Hippocampal formation (tissue), 2 donors: ENCODE measurements around the gene CASTOR2.
"Not testable (repeated sequence)": the region's sequence is repeated elsewhere in the genome, so short reads cannot be mapped to it uniquely, and the experiment has no call there.

Experiments used
- DNase-seq, 2 donors: peaks; one replicate each; lab custom pipeline; 2025; lab: John Stamatoyannopoulos, UW

Gene CASTOR2

DNA sequence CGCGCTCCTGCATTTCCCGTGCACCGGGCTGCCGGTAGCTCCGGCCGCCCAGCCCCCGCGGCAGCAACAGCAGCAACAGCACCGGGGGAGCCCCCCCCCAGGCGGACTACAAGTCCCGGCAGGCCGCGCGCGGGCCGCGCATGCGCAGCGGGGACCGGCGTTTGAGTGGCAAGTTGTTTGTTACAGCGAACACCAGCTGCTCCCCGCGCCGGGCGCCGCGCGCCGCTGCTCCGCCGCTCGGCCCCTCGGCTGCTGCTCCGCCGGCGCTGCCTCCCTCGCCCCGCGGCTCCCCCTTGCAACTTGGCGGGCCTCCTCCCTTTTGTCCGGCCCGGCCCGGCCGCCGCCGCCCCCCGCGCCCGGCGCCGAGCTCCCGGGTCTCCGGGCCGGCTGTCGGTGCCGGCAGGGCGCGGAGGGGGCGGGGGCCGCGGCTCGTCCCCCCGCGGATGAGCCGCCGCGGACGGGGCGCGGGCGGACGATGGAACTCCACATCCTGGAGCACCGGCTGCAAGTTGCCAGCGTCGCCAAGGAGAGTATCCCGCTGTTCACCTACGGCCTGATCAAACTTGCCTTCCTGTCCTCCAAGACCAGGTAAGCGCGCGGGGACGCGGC lies at the start of gene CASTOR2:
Gene CASTOR2, plus strand, starts transcription at position 195 of the 609 bp plus-strand sequence. Its CDS starts 281 bp downstream, at position 476.
- peak; percentile 3 to 73 for DNase-seq

- DNase-seq, result not testable (repeated sequence)
Observed at GRCh38 chr7:74922321-74922890, 42.1 kb upstream of the CASTOR2 start.

- DNase-seq, result not testable (repeated sequence)
Observed at GRCh38 chr7:74923644-74924043, 40.9 kb upstream of the CASTOR2 start.

DNA sequence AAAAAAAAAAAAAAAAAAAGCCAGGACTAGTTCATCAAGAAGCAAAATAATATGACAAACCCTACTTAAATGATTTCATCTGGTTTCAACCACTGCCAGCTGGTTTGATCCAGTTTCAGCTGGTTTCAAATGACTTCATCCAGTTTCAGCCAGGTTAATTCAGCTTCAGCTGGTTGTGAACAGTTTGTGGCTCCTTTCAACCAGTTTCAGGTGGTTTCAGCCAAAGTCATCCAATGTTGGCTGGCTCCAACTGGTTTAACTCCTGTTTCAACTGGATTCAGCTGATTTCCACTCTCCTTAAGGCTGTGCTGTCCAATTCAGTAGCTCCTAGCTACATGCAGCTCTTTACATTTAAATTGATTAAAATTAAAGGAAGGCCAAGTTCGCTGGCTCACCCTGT lies 37.5 kb upstream of the CASTOR2 start:
- DNase-seq, result not testable (repeated sequence)

GRCh38 chr7:74931563-74932328 lies 32.8 kb upstream of the CASTOR2 start:
- DNase-seq, result not testable (repeated sequence)

GRCh38 chr7:74939429-74939828 lies 25.1 kb upstream of the CASTOR2 start:
- DNase-seq, result not testable (repeated sequence)

DNA sequence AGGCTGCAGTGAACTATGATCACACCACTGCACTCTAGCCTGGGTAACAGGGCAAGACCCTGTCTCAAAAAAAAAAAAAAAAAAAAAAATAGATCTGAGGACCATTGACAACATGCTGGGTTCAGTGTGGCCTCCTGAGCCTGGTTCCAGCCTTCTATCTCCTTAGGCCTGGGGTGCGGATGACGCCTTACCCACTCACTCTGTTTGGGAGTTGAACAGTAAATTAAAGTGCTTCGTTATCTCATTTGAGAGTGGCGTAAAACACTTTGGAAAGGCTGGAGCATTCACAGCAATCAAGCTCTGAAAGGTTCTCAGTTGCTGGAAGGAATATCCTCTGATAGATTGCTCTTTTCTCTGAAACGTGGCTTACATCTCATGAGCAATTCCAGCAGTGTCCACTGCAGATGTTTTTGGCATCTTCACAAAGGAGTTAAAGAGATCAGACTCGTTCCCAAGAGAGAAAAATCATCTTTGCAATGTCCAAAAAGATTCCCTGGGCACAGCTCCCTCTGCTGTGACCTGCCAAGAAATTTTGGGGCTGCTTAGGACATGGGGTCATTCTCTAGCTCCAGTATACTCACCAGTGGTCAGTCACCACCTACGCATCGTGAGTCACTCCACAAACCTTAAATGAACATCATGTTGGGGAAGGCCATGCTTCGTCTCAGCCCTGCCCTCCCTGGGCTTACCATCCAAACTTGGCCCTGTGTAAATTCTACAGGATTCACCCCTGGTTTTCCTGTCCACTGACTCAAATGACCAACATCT lies 23.0 kb upstream of the CASTOR2 start:
- not testable (repeated sequence) for DNase-seq

- DNase-seq, result not testable (repeated sequence)
Observed at GRCh38 chr7:74943923-74944322, 20.6 kb upstream of the CASTOR2 start.

DNA sequence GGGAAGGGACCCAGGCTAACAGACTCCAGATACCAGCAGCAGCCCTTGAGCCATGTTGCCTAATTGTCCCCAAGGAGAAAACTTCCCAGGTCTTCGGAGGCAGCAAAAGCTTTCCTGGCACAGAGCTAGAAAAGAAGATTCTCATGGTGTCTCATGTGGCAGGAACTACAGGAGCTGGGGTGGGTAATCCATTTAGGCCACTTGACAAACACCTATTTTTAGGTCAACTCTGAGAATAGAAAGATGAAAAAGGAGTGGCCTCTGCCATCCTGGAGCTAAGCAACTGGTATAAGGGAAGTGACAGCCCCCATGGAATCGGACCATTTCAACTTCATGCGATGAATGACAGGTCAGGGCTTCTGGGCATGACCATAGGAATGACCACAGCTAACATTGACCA lies 16.8 kb upstream of the CASTOR2 start:
- DNase-seq, result not testable (repeated sequence)

DNA sequence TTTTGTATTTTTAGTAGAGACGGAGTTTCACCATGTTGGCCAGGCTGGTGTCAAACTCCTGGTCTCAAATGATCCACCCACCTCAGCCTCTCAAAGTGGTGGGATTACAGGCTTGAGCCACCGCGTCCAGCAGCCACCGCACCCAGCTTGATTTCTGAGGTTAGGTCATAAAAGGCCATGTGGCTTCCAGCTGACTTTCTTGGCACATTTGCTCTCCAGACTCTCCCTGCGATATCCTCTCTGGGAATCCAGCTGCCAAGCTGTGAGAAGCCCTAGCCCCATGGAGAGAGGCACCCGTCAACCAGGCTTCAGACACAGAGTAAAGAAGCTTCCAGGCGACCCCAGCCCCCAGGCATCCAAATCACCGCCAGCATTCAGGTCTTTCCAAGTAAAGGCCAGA lies 10.7 kb upstream of the CASTOR2 start:
- not testable (repeated sequence) for DNase-seq

- DNase-seq, result not testable (repeated sequence)
Observed at GRCh38 chr7:74958328-74958727, 6.2 kb upstream of the CASTOR2 start.

DNA sequence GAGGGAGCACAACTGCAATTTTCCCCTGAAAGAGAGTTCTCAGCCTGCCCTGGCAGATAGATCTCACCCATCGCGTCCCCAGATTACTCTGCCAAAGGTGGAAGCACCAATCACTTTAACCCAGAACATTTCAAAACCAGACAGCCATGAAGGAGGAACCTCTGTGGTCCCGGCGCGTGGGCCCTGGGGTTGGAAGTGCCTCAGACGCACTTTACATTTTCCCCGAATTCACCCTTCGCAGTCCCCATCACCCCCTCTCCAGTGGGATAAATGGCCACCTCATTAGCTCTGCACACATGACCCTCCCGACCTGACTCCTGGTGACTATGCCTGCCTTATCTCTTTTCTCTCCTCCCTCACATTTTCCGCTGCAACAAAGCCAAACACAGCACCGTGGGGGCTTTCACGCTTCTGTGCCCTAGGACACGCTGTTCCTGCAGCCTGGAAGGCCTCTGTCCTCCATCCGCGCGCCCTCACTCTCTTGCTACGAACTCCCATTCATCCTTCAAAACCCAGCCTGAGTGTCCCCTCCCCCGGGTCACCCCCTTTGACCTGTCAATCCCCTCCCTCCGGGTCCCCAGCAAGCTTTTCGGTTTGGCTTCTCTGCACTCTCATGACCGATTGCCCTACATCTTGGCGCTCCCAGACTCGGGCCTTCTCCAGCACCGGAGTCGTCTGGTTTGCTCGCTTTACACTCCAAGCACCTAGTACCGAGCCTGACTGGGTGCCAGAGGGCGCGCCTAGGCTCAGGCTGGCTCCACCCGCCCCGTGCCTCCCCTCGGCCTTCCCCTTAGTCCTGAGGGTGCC lies 598 bp upstream of the CASTOR2 start:
- not testable (repeated sequence) for DNase-seq

DNA sequence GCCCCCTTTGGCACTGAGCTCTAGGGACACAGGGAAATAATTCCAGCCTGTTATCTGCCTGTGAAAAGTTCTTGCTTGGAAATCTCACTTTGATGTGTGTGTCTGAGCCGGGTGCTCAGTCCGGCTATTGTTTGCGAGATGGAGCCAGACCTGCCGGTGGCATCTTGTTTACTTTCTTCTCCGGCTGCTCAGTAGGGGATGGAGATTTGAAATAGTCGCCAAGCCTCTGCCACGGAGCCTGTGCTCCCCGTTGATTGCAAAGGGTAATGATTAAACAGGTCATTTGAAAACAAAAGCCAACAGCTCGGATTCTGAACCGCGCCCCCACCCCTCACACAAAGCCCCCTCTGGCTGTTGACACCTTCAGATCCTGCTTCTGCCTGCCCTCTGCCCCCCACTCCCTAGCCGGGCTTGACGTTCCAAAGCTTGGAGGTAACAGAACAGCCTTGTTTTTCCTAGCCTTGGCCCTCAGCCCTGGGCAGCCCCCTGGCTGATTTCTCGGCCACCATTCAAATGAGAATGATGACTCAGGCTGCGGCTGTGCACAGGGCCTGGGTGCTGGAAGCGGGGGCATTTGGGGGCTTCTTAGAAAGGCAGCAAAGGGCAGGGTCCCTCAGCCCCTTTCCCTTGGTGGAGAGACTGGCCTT lies 1.8 kb downstream of the CASTOR2 start:
- not testable (repeated sequence) for DNase-seq

- DNase-seq, result not testable (repeated sequence)
Observed at GRCh38 chr7:74966909-74967308, 2.4 kb downstream of the CASTOR2 start.

DNA sequence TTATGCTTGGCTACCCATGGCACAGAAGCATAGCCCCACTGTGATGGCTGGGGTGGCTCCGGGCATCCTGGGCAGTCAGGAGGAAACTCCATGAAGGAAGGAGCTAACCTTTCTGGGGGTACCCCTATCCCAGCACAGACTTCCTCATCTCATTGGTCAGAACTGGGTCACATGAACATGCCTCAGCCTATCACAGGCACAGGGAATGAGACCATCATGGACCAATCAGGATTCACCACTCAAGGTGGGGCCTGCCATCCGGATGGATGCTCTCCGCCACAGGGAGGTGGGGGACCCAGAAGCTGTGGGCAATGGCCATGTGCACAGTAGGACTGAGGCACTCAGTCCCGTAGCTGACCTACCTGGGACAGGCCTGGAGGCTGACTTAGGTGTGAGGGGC lies 6.9 kb downstream of the CASTOR2 start:
- DNase-seq, result not testable (repeated sequence)

DNA sequence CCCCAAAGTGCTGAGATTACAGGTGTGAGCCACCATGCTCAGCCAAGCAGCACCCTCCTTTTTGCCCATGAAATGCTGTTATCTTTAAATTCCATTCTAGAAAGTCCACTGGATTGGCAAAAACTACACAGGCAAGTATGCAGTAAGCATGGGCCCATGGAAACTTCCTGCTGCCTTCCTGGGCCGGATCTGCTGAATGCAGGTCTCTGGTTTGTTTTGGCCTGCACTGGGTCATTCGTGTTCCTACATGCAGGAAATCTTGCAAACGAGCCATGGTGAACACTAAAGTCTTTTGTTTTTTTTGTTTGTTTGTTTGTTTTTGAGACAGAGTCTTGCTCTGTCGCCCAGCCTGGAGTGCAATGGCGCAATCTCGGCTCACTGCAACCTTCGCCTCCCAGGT lies 7.9 kb downstream of the CASTOR2 start:
- DNase-seq, result not testable (repeated sequence)

GRCh38 chr7:74975959-74976358 lies 11.5 kb downstream of the CASTOR2 start:
- not testable (repeated sequence) for DNase-seq

GRCh38 chr7:74977523-74977922 lies 13.0 kb downstream of the CASTOR2 start:
- not testable (repeated sequence) for DNase-seq

DNA sequence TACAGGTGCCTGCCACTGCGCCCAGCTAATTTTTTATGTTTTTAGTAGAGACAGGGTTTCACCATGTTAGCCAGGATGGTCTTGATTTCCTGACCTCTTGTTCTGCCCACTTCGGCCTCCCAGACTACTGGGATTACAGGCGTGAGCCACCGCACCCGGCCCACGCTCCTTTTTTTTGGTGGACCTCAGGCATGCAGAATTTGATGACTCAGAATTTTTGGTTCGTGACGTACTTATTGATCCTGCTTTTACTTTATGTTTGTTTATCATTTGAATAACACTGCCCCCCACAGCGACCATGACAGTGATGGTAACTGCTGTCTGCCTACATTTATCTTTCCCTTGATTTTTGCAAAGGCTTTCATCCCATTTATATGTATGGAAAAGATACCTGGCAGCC lies 23.9 kb downstream of the CASTOR2 start:
- DNase-seq, result not testable (repeated sequence)

GRCh38 chr7:74993121-74993520 lies 28.6 kb downstream of the CASTOR2 start:
- DNase-seq, result no peak
